A673 (cell line): ENCODE measurements around the gene VSX2. TPM values are rescaled to one million over a fixed set of nuclear protein-coding genes. Genes with fewer than 3 reads are reported as not detected.

Source experiments
- BruUV-seq: library from RNA; stranded (reverse); fragments of 400-500 nt; replicated peaks from 2 replicates; lab custom pipeline; 2021; lab: Mats Ljungman, UMichigan
- CTCF ChIA-PET: fragments of 300-600 bp; sonication (Branson Sonifier 250); formaldehyde crosslinking; loops from one replicate; lab custom pipeline; 2022; ENCODE audit warnings: antibody characterized with exemption; lab: Charles Lee
- POLR2A ChIA-PET: fragments of 300-600 bp; sonication (Branson Sonifier 250); formaldehyde crosslinking; loops from one replicate; lab custom pipeline; 2022; ENCODE audit warnings: antibody characterized with exemption; ENCODE audit not compliant: low non-redundant PET; lab: Charles Lee
- DNase-seq: peaks from one replicate; pipeline ENCODE4 v3.0.0-alpha.2; 2015; ENCODE audit warnings: low spot score
- H3K27ac ChIP-seq: fragments of 200-600 bp; sonication (generic); 2 replicates; pipeline ENCODE4 v1.5.1; 2016; ENCODE audit warnings: mixed run types, low read depth, mild to moderate bottlenecking, mixed read lengths, antibody characterized with exemption, low read length; ENCODE audit not compliant: poor library complexity, severe bottlenecking
- H3K27me3 ChIP-seq: fragments of 200-600 bp; sonication (generic); replicated peaks from 2 replicates; pipeline ENCODE4 v1.6.1; 2017; ENCODE audit warnings: mixed run types, low read depth, mild to moderate bottlenecking, mixed read lengths, antibody characterized with exemption, low read length; ENCODE audit not compliant: insufficient read depth, poor library complexity
- H3K36me3 ChIP-seq: fragments of 200-600 bp; sonication (generic); 2 replicates; pipeline ENCODE4 v1.6.1; 2016; ENCODE audit warnings: mixed run types, mild to moderate bottlenecking, mixed read lengths, antibody characterized with exemption, low read length; ENCODE audit not compliant: insufficient read depth, poor library complexity, severe bottlenecking
- H3K4me1 ChIP-seq: fragments of 200-600 bp; sonication (generic); 2 replicates; pipeline ENCODE4 v1.6.1; 2017; ENCODE audit warnings: mixed run types, mild to moderate bottlenecking, mixed read lengths, antibody characterized with exemption, low read length; ENCODE audit not compliant: insufficient read depth, poor library complexity, severe bottlenecking
- H3K4me3 ChIP-seq: fragments of 200-600 bp; sonication (generic); 2 replicates; pipeline ENCODE4 v1.5.1; 2016; ENCODE audit warnings: low read depth, mixed run types, mild to moderate bottlenecking, mixed read lengths, low read length; ENCODE audit not compliant: poor library complexity, severe bottlenecking
- H3K9me3 ChIP-seq: fragments of 200-600 bp; sonication (generic); 2 replicates; pipeline ENCODE4 v1.6.1; 2016; ENCODE audit warnings: mixed run types, low read depth, mild to moderate bottlenecking, mixed read lengths, antibody characterized with exemption, low read length; ENCODE audit not compliant: poor library complexity, severe bottlenecking
- CTCF ChIP-seq: fragments of 300-800, 200-600 bp; sonication (generic); conservative IDR thresholded peaks from 2 replicates; pipeline ENCODE4 v1.5.1; 2017; ENCODE audit warnings: low read depth, mild to moderate bottlenecking, antibody characterized with exemption, low read length, moderate library complexity, mixed read lengths
- EZH2 ChIP-seq: fragments of 200-600 bp; sonication (generic); IDR thresholded peaks from 2 replicates; pipeline ENCODE4 v1.6.1; 2017; ENCODE audit warnings: borderline replicate concordance, low read depth, mild to moderate bottlenecking, mixed read lengths, antibody characterized with exemption, low read length; ENCODE audit not compliant: poor library complexity, severe bottlenecking
- intact Hi-C: fragments of 100-400 bp; cut with micrococcal nuclease; formaldehyde crosslinking; loops from one replicate; pipeline ENCODE4 v1.10.0; 2022; ENCODE audit not compliant: unreplicated experiment
- total RNA-seq: library from RNA; stranded (reverse); gene quantifications from 2 replicates; pipeline ENCODE4 v1.2.3, GENCODE V29; 2021

Gene VSX2
- total RNA-seq, 1 experiment from 2014 or later: not detected

- Histone ChIP-seq H3K27ac (no peak overlapping the region), H3K4me1 (no peaks in the 10 kb centered on the region), H3K36me3 (no peaks in the 10 kb centered on the region), H3K4me3 (no peak overlapping the region), H3K27me3 (no peaks in the 10 kb centered on the region), H3K9me3 (no peaks in the 10 kb centered on the region)
- DNase-seq: no peak
- BruUV-seq: no TSS peak
- ChIA-PET CTCF (interaction anchor here (0.5 kb wide), 1 partner anchor 79 kb away, joined by 3 read pairs; no protein-coding TSS in a partner anchor), POLR2A (no interaction called here)
- intact Hi-C loops: no loop called here
- TF ChIP-seq EZH2: no peak
- no peak for TF ChIP-seq CTCF
Observed at GRCh38 chr14:74213907-74214803, 25.1 kb upstream of the VSX2 start.

GRCh38 chr14:74216671-74217070 is 22.6 kb upstream of the VSX2 start:
- ChIA-PET POLR2A (no interaction called here), CTCF (no interaction called here)
- H3K36me3 ChIP-seq: no peaks in the 10 kb centered on the region
- no peak for DNase-seq
- H3K4me3 ChIP-seq: no peak overlapping the region
- H3K27ac ChIP-seq: no peak overlapping the region
- TF ChIP-seq EZH2: no peak
- TF ChIP-seq CTCF: no peak
- intact Hi-C loops: loop anchor here (5.0 kb wide), 1 partner anchor 36 kb away; no protein-coding TSS in a partner anchor
- H3K4me1 ChIP-seq: no peaks in the 10 kb centered on the region
- BruUV-seq: no TSS peak
- no peaks in the 10 kb centered on the region for H3K27me3 ChIP-seq
- no peaks in the 10 kb centered on the region for H3K9me3 ChIP-seq

- DNase-seq: peak; percentile 81
- H3K9me3 ChIP-seq: no peaks in the 10 kb centered on the region
- peak overlapping the region; percentile 20 for H3K4me3 ChIP-seq
- no peaks in the 10 kb centered on the region for H3K4me1 ChIP-seq
- BruUV-seq: no TSS peak
- POLR2A ChIA-PET: no interaction called here
- H3K36me3 ChIP-seq: no peaks in the 10 kb centered on the region
- TF ChIP-seq CTCF (peak; percentile 97), EZH2 (no peak)
- no peak overlapping the region for H3K27ac ChIP-seq
- CTCF ChIA-PET: interaction anchor here (0.6 kb wide), 1 partner anchor 737 kb away, joined by 4 read pairs; no protein-coding TSS in a partner anchor
- H3K27me3 ChIP-seq: no peaks in the 10 kb centered on the region
- intact Hi-C loops: loop anchor here (5.0 kb wide), 1 partner anchor 34 kb away; no protein-coding TSS in a partner anchor
Observed at GRCh38 chr14:74217672-74218448, 21.4 kb upstream of the VSX2 start.
